HG02973 (cell line): ENCODE measurements around the gene UBE2QL1.

Experiments used
- ATAC-seq: cut with Tn5 transposase; IDR thresholded peaks from one replicate; pipeline ENCODE4 v1.9.1; 2021; ENCODE audit warnings: moderate library complexity; ENCODE audit not compliant: unreplicated experiment

Gene UBE2QL1

GRCh38 chr5:6453937-6454560 is 5.4 kb downstream of the UBE2QL1 start:
- ATAC-seq: no peak

GRCh38 chr5:6454628-6455053 is 6.0 kb downstream of the UBE2QL1 start:
- ATAC-seq: no peak

- ATAC-seq: no peak
These were observed 7.0 kb downstream of the UBE2QL1 start for GRCh38 chr5:6455571-6456200.

GRCh38 chr5:6456766-6457370 is 8.2 kb downstream of the UBE2QL1 start:
- no peak for ATAC-seq

- no peak for ATAC-seq
These were observed 8.9 kb downstream of the UBE2QL1 start for GRCh38 chr5:6457592-6457991.

GRCh38 chr5:6458833-6459232 is 10.2 kb downstream of the UBE2QL1 start:
- no peak for ATAC-seq

- ATAC-seq: no peak
These were observed 11.2 kb downstream of the UBE2QL1 start for GRCh38 chr5:6459896-6460295.

- no peak for ATAC-seq
These were observed 12.3 kb downstream of the UBE2QL1 start for GRCh38 chr5:6461006-6461405.

- ATAC-seq: no peak
These were observed 13.4 kb downstream of the UBE2QL1 start for GRCh38 chr5:6461793-6462650.

- ATAC-seq: no peak
These were observed 14.0 kb downstream of the UBE2QL1 start for GRCh38 chr5:6462671-6463070.

GRCh38 chr5:6464441-6464840 is 15.8 kb downstream of the UBE2QL1 start:
- ATAC-seq: no peak

GRCh38 chr5:6465831-6466790 is 17.5 kb downstream of the UBE2QL1 start:
- no peak for ATAC-seq

- ATAC-seq: no peak
These were observed 18.4 kb downstream of the UBE2QL1 start for GRCh38 chr5:6466975-6467567.

- ATAC-seq: no peak
These were observed 18.9 kb downstream of the UBE2QL1 start for GRCh38 chr5:6467591-6467990.

GRCh38 chr5:6468104-6468503 is 19.4 kb downstream of the UBE2QL1 start:
- ATAC-seq: no peak

GRCh38 chr5:6468870-6469269 is 20.2 kb downstream of the UBE2QL1 start:
- no peak for ATAC-seq

GRCh38 chr5:6469836-6470235 is 21.2 kb downstream of the UBE2QL1 start:
- ATAC-seq: no peak

GRCh38 chr5:6470672-6471071 is 22.0 kb downstream of the UBE2QL1 start:
- no peak for ATAC-seq

- ATAC-seq: no peak
These were observed 22.6 kb downstream of the UBE2QL1 start for GRCh38 chr5:6471252-6471651.

GRCh38 chr5:6472792-6473191 is 24.1 kb downstream of the UBE2QL1 start:
- no peak for ATAC-seq
